ENCODE data around the gene EMC9.

EMC9 gene

GRCh38 chr14:24188251-24189058 lies 47.1 kb upstream of the EMC9 start, which contains the start of gene IPO4:
IPO4 (minus strand) TSS chr14:24188816; CDS start chr14:24188787, 29 bp downstream.
- H3K79me2 ChIP-seq = no peaks in the 10 kb centered on the region
- no peaks in the 10 kb centered on the region for H3K27me3 ChIP-seq (ENCODE audit: control insufficient read depth, insufficient read depth, low read length)
- peak within 1 kb of the TSS; percentile 79 for H2AFZ ChIP-seq
- peak within 1 kb of the TSS; percentile 86 for H3K4me2 ChIP-seq (ENCODE audit: low read length)
- peaks cover 11% of the 10 kb centered on the region for H3K4me1 ChIP-seq
- no peaks in the 10 kb centered on the region for H3K9me3 ChIP-seq (ENCODE audit: control insufficient read depth, low read length)
- H3K9ac ChIP-seq = no peak within 1 kb of the TSS
- H3K27ac ChIP-seq = peak within 1 kb of the TSS; percentile 73
- peak within 1 kb of the TSS; percentile 81 for H3K4me3 ChIP-seq (ENCODE audit: low read depth, low read length)
- TF ChIP-seq CTCF (IDR thresholded peaks at IDR 0.05) = no peak
- no peaks in the 10 kb centered on the region for H3K36me3 ChIP-seq (ENCODE audit: control insufficient read depth, insufficient read depth, low read length)

- H3K27me3 ChIP-seq (ENCODE audit: control insufficient read depth, insufficient read depth, low read length) = no peaks in the 10 kb centered on the region
- H3K4me3 ChIP-seq (ENCODE audit: low read depth, low read length) = peak overlapping the region; percentile 81
- H3K9ac ChIP-seq = no peak overlapping the region
- H3K27ac ChIP-seq = no peak overlapping the region
- peak overlapping the region; percentile 86 for H3K4me2 ChIP-seq (ENCODE audit: low read length)
- H3K36me3 ChIP-seq (ENCODE audit: control insufficient read depth, insufficient read depth, low read length) = no peaks in the 10 kb centered on the region
- peaks cover 11% of the 10 kb centered on the region for H3K4me1 ChIP-seq
- H3K79me2 ChIP-seq = no peaks in the 10 kb centered on the region
- TF ChIP-seq CTCF (IDR thresholded peaks at IDR 0.05) = no peak
- H2AFZ ChIP-seq = no peak overlapping the region
- H3K9me3 ChIP-seq (ENCODE audit: control insufficient read depth, low read length) = no peaks in the 10 kb centered on the region
Observed at GRCh38 chr14:24187539-24187915, 46.1 kb upstream of the EMC9 start.

- no peak overlapping the region for H3K4me3 ChIP-seq (ENCODE audit: low read depth, low read length)
- H3K9me3 ChIP-seq (ENCODE audit: control insufficient read depth, low read length) = no peaks in the 10 kb centered on the region
- no peak overlapping the region for H3K9ac ChIP-seq
- no peaks in the 10 kb centered on the region for H3K27me3 ChIP-seq (ENCODE audit: control insufficient read depth, insufficient read depth, low read length)
- no peak overlapping the region for H3K27ac ChIP-seq
- no peaks in the 10 kb centered on the region for H3K36me3 ChIP-seq (ENCODE audit: control insufficient read depth, insufficient read depth, low read length)
- H2AFZ ChIP-seq = no peak overlapping the region
- no peak for TF ChIP-seq CTCF (IDR thresholded peaks at IDR 0.05)
- H3K4me2 ChIP-seq (ENCODE audit: low read length) = no peak overlapping the region
- H3K79me2 ChIP-seq = no peaks in the 10 kb centered on the region
- H3K4me1 ChIP-seq = peaks cover 11% of the 10 kb centered on the region
Observed at GRCh38 chr14:24186831-24187538, 45.6 kb upstream of the EMC9 start.

GRCh38 chr14:24185741-24186140 lies 44.4 kb upstream of the EMC9 start:
- no peak overlapping the region for H3K27ac ChIP-seq
- H3K4me1 ChIP-seq = peaks cover 11% of the 10 kb centered on the region
- no peak overlapping the region for H2AFZ ChIP-seq
- TF ChIP-seq CTCF (IDR thresholded peaks at IDR 0.05) = no peak
- no peaks in the 10 kb centered on the region for H3K9me3 ChIP-seq (ENCODE audit: control insufficient read depth, low read length)
- no peaks in the 10 kb centered on the region for H3K79me2 ChIP-seq
- no peak overlapping the region for H3K4me3 ChIP-seq (ENCODE audit: low read depth, low read length)
- no peak overlapping the region for H3K9ac ChIP-seq
- H3K27me3 ChIP-seq (ENCODE audit: control insufficient read depth, insufficient read depth, low read length) = no peaks in the 10 kb centered on the region
- H3K4me2 ChIP-seq (ENCODE audit: low read length) = no peak overlapping the region
- no peaks in the 10 kb centered on the region for H3K36me3 ChIP-seq (ENCODE audit: control insufficient read depth, insufficient read depth, low read length)
